Keratinocyte (primary cell): ENCODE measurements around the gene KIFBP. TPM values are rescaled to one million over a fixed set of nuclear protein-coding genes. Genes with fewer than 3 reads are reported as not detected.

Experiments
- DNase-seq: peaks from one replicate; pipeline ENCODE4 v3.0.0-alpha.2; 2011; ENCODE audit warnings: low read depth, missing footprints, low spot score
- FAIRE-seq: peaks from 2 replicates; lab custom pipeline; 2011; peaks lifted over from hg19 to GRCh38; lab: Jason Lieb, UNC
- H2AFZ ChIP-seq: 2 replicates; pipeline ENCODE4 v1.6.0; 2012; ENCODE audit warnings: low read length, control low read depth, inconsistent platforms; ENCODE audit not compliant: control insufficient read depth
- H3K27ac ChIP-seq: 2 replicates; pipeline ENCODE4 v1.5.1; 2011; ENCODE audit warnings: low read length; ENCODE audit not compliant: control insufficient read depth, insufficient read depth
- H3K27me3 ChIP-seq: 3 replicates; pipeline ENCODE4 v1.6.0; 2011; ENCODE audit warnings: low read length; ENCODE audit not compliant: control insufficient read depth, insufficient read depth; ENCODE audit errors: extremely low read depth
- H3K36me3 ChIP-seq, 2 experiments: 2 replicates in 1 of 2; 3 replicates in 1 of 2; pipeline ENCODE4 v1.5.1; 2011; ENCODE audit warnings: low read length in 2 of 2, mild to moderate bottlenecking in 1 of 2; ENCODE audit not compliant: control insufficient read depth in 2 of 2, insufficient read depth in 2 of 2; ENCODE audit errors: extremely low read depth in 1 of 2
- H3K4me1 ChIP-seq: 3 replicates; pipeline ENCODE4 v1.5.1; 2011; ENCODE audit warnings: low read length; ENCODE audit not compliant: control insufficient read depth, insufficient read depth; ENCODE audit errors: extremely low read depth
- H3K4me2 ChIP-seq: 3 replicates; pipeline ENCODE4 v1.6.0; 2011; ENCODE audit warnings: low read depth, low read length; ENCODE audit not compliant: control insufficient read depth, insufficient read depth; ENCODE audit errors: extremely low read depth
- H3K4me3 ChIP-seq, 3 experiments: fragments of 200-600 bp in 1 of 3; sonication (generic) in 1 of 3; 2 replicates in 2 of 3; 3 replicates in 1 of 3; pipeline ENCODE4 v1.5.1; 2011 to 2016; ENCODE audit warnings: low read length in 3 of 3, mild to moderate bottlenecking in 3 of 3, control low read depth in 2 of 3, inconsistent platforms in 1 of 3, low read depth in 1 of 3, mixed read lengths in 1 of 3, mixed run types in 1 of 3, moderate library complexity in 1 of 3; ENCODE audit not compliant: control insufficient read depth in 2 of 3, insufficient read depth in 2 of 3; ENCODE audit errors: extremely low read depth in 1 of 3
- H3K79me2 ChIP-seq: 2 replicates; pipeline ENCODE4 v1.6.0; 2012; ENCODE audit warnings: low read length; ENCODE audit not compliant: control insufficient read depth, insufficient read depth
- H3K9ac ChIP-seq: 3 replicates; pipeline ENCODE4 v1.6.0; 2011; ENCODE audit warnings: low read length; ENCODE audit not compliant: control insufficient read depth, insufficient read depth; ENCODE audit errors: extremely low read depth
- H3K9me1 ChIP-seq: 3 replicates; pipeline ENCODE4 v1.6.0; 2011; ENCODE audit warnings: low read length; ENCODE audit not compliant: control insufficient read depth, insufficient read depth; ENCODE audit errors: extremely low read depth
- H3K9me3 ChIP-seq: 2 replicates; pipeline ENCODE4 v1.5.1; 2012; ENCODE audit warnings: low read depth, low read length; ENCODE audit not compliant: control insufficient read depth
- H4K20me1 ChIP-seq: 3 replicates; pipeline ENCODE4 v1.6.0; 2011; ENCODE audit warnings: low read length; ENCODE audit not compliant: control insufficient read depth, insufficient read depth; ENCODE audit errors: extremely low read depth
- CTCF ChIP-seq, 3 experiments: IDR thresholded peaks in 1 of 3; conservative IDR thresholded peaks in 1 of 3; optimal IDR thresholded peaks in 1 of 3; 2 replicates in 2 of 3; 3 replicates in 1 of 3; pipeline versions ENCODE3 to v1.5.1; 2011; ENCODE audit warnings: low read length in 3 of 3, mild to moderate bottlenecking in 3 of 3, moderate library complexity in 2 of 3, control low read depth in 1 of 3, inconsistent platforms in 1 of 3; ENCODE audit not compliant: insufficient read depth in 2 of 3; ENCODE audit errors: extremely low read depth in 1 of 3
- EZH2 ChIP-seq: IDR thresholded peaks from one replicate; pipeline ENCODE4 v1.6.1; 2012; ENCODE audit warnings: inconsistent platforms, mild to moderate bottlenecking, low read length, moderate library complexity
- dilution Hi-C: fragments of 300-500 bp; cut with MboI; formaldehyde crosslinking; loops from one replicate; pipeline ENCODE4 v1.7.0; 2020; ENCODE audit warnings: low sequenced_read_pairs; ENCODE audit not compliant: extremely low pct_ligation_motif_present
- polyA plus RNA-seq, 5 experiments: library from polyadenylated mRNA; depleted of rRNA in 3 of 5; stranded (reverse) in 3 of 5; stranded (forward) in 1 of 5; unstranded in 1 of 5; fragments of >200 nt; gene quantifications; 1 replicate in 1 of 5; 2 replicates in 3 of 5; 3 replicates in 1 of 5; pipeline versions ENCODE4 v1.2.1 to v1.2.3, GENCODE V29; 2011 to 2012; ENCODE audit warnings: missing spikeins in 2 of 5, low read depth in 1 of 5, low replicate concordance in 1 of 5

The KIFBP gene
- polyA plus RNA-seq, 1 donor (not counting 4 experiments of a cell fraction or from before 2014, with no cell fraction given): 48.9 TPM

GRCh38 chr10:69044546-69044945 is 55.9 kb downstream of the KIFBP start:
- Histone ChIP-seq H3K36me3 (no peaks in the 10 kb centered on the region), H3K4me3 (no peak overlapping the region), H4K20me1 (no peaks in the 10 kb centered on the region), H3K27me3 (no peaks in the 10 kb centered on the region), H3K9me3 (no peaks in the 10 kb centered on the region), H3K9ac (no peak overlapping the region), H3K9me1 (no peaks in the 10 kb centered on the region), H3K4me1 (peaks cover 22% of the 10 kb centered on the region), H2AFZ (no peak overlapping the region), H3K79me2 (no peaks in the 10 kb centered on the region), H3K4me2 (no peak overlapping the region), H3K27ac (peak overlapping the region; percentile 94)
- dilution Hi-C loops: no loop called here
- FAIRE-seq: no peak
- TF ChIP-seq CTCF (optimal IDR thresholded peaks at IDR 0.05 in 1 of 3, IDR thresholded peaks at IDR 0.05 in 1 of 3, conservative IDR thresholded peaks at IDR 0.05 in 1 of 3; ENCODE audit: extremely low read depth in 1 of 3, insufficient read depth in 2 of 3, low read length in 3 of 3) (no peak), EZH2 (no peak)
- DNase-seq: no peak

- H3K4me3 ChIP-seq: peak overlapping the region in 1 of 3 experiments; percentile 11
- peak; percentile 94 for FAIRE-seq
- peak overlapping the region; percentile 89 for H2AFZ ChIP-seq
- dilution Hi-C loops: no loop called here
- H3K4me2 ChIP-seq: peak overlapping the region; percentile 78
- no peaks in the 10 kb centered on the region for H3K27me3 ChIP-seq
- peaks cover 22% of the 10 kb centered on the region for H3K4me1 ChIP-seq
- DNase-seq: peak; percentile 53
- no peak for TF ChIP-seq EZH2
- no peak for TF ChIP-seq CTCF (optimal IDR thresholded peaks at IDR 0.05 in 1 of 3, IDR thresholded peaks at IDR 0.05 in 1 of 3, conservative IDR thresholded peaks at IDR 0.05 in 1 of 3; ENCODE audit: extremely low read depth in 1 of 3, insufficient read depth in 2 of 3, low read length in 3 of 3)
- H3K9me1 ChIP-seq: no peaks in the 10 kb centered on the region
- H3K79me2 ChIP-seq: no peaks in the 10 kb centered on the region
- no peaks in the 10 kb centered on the region for H4K20me1 ChIP-seq
- peak overlapping the region; percentile 94 for H3K27ac ChIP-seq
- peak overlapping the region; percentile 64 for H3K9ac ChIP-seq
- H3K36me3 ChIP-seq: no peaks in the 10 kb centered on the region
- H3K9me3 ChIP-seq: no peaks in the 10 kb centered on the region
Measured at GRCh38 chr10:69045441-69046300, 57.1 kb downstream of the KIFBP start.
